DOHH2 (cell line): Measurements from ENCODE around the gene TPRN.

Source experiments
- H3F3A ChIP-seq: fragments of 200-600 bp; sonication (generic), shearing (Covaris generic); 2 replicates; pipeline ENCODE4 v1.6.0; 2016; ENCODE audit warnings: antibody characterized with exemption, mild to moderate bottlenecking; ENCODE audit not compliant: control insufficient read depth, insufficient read depth
- H3K27ac ChIP-seq: fragments of 200-600 bp; sonication (generic); 2 replicates; pipeline ENCODE4 v1.5.1; 2014; ENCODE audit warnings: low read depth, mild to moderate bottlenecking, low read length, moderate library complexity
- H3K27me3 ChIP-seq: fragments of 200-600 bp; sonication (generic); 2 replicates; pipeline ENCODE4 v1.6.1; 2014; ENCODE audit warnings: mild to moderate bottlenecking, low read length, mixed read lengths; ENCODE audit not compliant: control insufficient read depth
- H3K36me3 ChIP-seq: fragments of 200-600 bp; sonication (generic); 2 replicates; pipeline ENCODE4 v1.6.1; 2014; ENCODE audit warnings: mild to moderate bottlenecking, low read length, moderate library complexity, mixed read lengths; ENCODE audit not compliant: control insufficient read depth
- H3K4me1 ChIP-seq: fragments of 200-600 bp; sonication (generic); 2 replicates; pipeline ENCODE4 v1.6.1; 2014; ENCODE audit warnings: mild to moderate bottlenecking, low read length, mixed read lengths; ENCODE audit not compliant: control insufficient read depth
- H3K4me2 ChIP-seq: fragments of 200-600 bp; sonication (generic); 2 replicates; pipeline ENCODE4 v1.6.0; 2014; ENCODE audit warnings: mild to moderate bottlenecking, low read length, moderate library complexity
- H3K4me3 ChIP-seq: fragments of 200-600 bp; sonication (generic); 2 replicates; pipeline ENCODE4 v1.5.1; 2014; ENCODE audit warnings: mild to moderate bottlenecking, low read length, mixed read lengths
- H3K79me2 ChIP-seq: fragments of 200-600 bp; sonication (generic); 2 replicates; pipeline ENCODE4 v1.6.1; 2014; ENCODE audit warnings: mild to moderate bottlenecking, low read length, mixed read lengths; ENCODE audit not compliant: control insufficient read depth
- H3K9me2 ChIP-seq: fragments of 200-600 bp; sonication (generic); replicated peaks from 2 replicates; pipeline ENCODE4 v1.6.1; 2014; ENCODE audit warnings: mild to moderate bottlenecking, low read length, mixed read lengths; ENCODE audit not compliant: control insufficient read depth
- H3K9me3 ChIP-seq: fragments of 200-600 bp; sonication (generic); 2 replicates; pipeline ENCODE4 v1.6.1; 2014; ENCODE audit warnings: antibody characterized with exemption, low read length, mixed read lengths; ENCODE audit not compliant: control insufficient read depth, insufficient read depth
- H4K20me1 ChIP-seq: fragments of 200-600 bp; sonication (generic); 2 replicates; pipeline ENCODE4 v1.6.0; 2014; ENCODE audit warnings: low read depth, mild to moderate bottlenecking, antibody characterized with exemption, low read length, moderate library complexity; ENCODE audit not compliant: control insufficient read depth, insufficient read depth
- CTCF ChIP-seq: fragments of 200-600 bp; sonication (generic); IDR thresholded peaks from one replicate; pipeline ENCODE4 v1.5.1; 2014; ENCODE audit warnings: antibody characterized with exemption, mild to moderate bottlenecking, low read depth, low read length; ENCODE audit not compliant: poor library complexity, severe bottlenecking
- EZH2phosphoT487 ChIP-seq: fragments of 200-600 bp; sonication (generic); IDR thresholded peaks from 2 replicates; pipeline ENCODE4 v1.6.1; 2017; ENCODE audit warnings: borderline replicate concordance, mild to moderate bottlenecking, antibody characterized with exemption, low read length, moderate library complexity, mixed read lengths

TPRN gene

GRCh38 chr9:137147793-137148160 is 52.8 kb downstream of the TPRN start:
- Histone ChIP-seq H3K27me3 (peaks cover 8% of the 10 kb centered on the region; the same call in 1 of the 2 replicates), H3K79me2 (no peaks in the 10 kb centered on the region), H3K9me3 (0 out of 2 replicates have a peak, but pooled peaks cover under 1% of the 10 kb centered on the region), H3K4me1 (peaks cover 19% of the 10 kb centered on the region), H3K4me3 (no peak overlapping the region), H3F3A (peaks cover 2% of the 10 kb centered on the region; the same call in 1 of the 2 replicates), H3K36me3 (no peaks in the 10 kb centered on the region), H4K20me1 (no peaks in the 10 kb centered on the region), H3K4me2 (no peak overlapping the region), H3K27ac (no peak overlapping the region), H3K9me2 (no peaks in the 10 kb centered on the region)
- TF ChIP-seq CTCF (no peak), EZH2phosphoT487 (no peak)

- peaks cover 13% of the 10 kb centered on the region; the same call in 1 of the 2 replicates for H3K27me3 ChIP-seq
- H3K27ac ChIP-seq, result no peak overlapping the region
- H3K9me3 ChIP-seq, result no peaks in the 10 kb centered on the region
- H3K4me2 ChIP-seq, result no peak overlapping the region
- H3K4me1 ChIP-seq, result peaks cover 19% of the 10 kb centered on the region
- no peaks in the 10 kb centered on the region for H3K36me3 ChIP-seq
- no peaks in the 10 kb centered on the region for H4K20me1 ChIP-seq
- no peaks in the 10 kb centered on the region for H3K79me2 ChIP-seq
- TF ChIP-seq CTCF (no peak), EZH2phosphoT487 (no peak)
- no peak overlapping the region for H3K4me3 ChIP-seq
- peaks cover 2% of the 10 kb centered on the region; the same call in 1 of the 2 replicates for H3F3A ChIP-seq
- no peaks in the 10 kb centered on the region for H3K9me2 ChIP-seq
These were observed 53.3 kb downstream of the TPRN start for GRCh38 chr9:137147091-137147792.

- Histone ChIP-seq H3K36me3 (no peaks in the 10 kb centered on the region), H3K9me2 (no peaks in the 10 kb centered on the region), H4K20me1 (no peaks in the 10 kb centered on the region), H3K9me3 (no peaks in the 10 kb centered on the region), H3F3A (peaks cover 2% of the 10 kb centered on the region; the same call in 1 of the 2 replicates), H3K4me2 (no peak overlapping the region), H3K27ac (no peak overlapping the region), H3K79me2 (no peaks in the 10 kb centered on the region), H3K27me3 (peaks cover 16% of the 10 kb centered on the region; the same call in 1 of the 2 replicates), H3K4me1 (peaks cover 18% of the 10 kb centered on the region), H3K4me3 (no peak overlapping the region)
- TF ChIP-seq CTCF (no peak), EZH2phosphoT487 (no peak)
These were observed 54.0 kb downstream of the TPRN start for GRCh38 chr9:137146527-137146918.
